Measurements from ENCODE around the gene SLC17A4.

DNA sequence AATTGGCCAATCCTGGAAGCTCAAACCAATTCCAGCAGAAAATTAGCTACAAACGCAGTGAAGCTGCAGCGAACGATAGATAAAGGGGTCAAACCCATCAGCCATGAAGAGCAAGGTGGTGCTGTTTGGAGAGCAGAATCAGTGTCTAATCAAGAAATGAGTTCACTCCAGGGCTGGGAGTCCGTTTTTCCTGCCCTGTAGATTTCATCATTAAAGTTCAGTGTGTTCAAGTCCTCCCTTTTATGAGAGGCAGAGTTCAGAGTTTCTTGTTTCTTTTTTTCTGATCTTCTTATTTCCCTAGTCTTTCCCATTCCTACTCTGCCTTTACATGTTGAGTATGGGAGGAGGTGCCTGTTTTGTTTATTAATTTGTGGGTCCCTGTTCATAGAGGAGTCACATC is 46.9 kb downstream of the SLC17A4 start:
- TF ChIP-seq JUN (IDR thresholded peaks at IDR 0.05), result no peak
- no peak for TF ChIP-seq MAFK (IDR thresholded peaks at IDR 0.05; ENCODE audit: partially characterized antibody)
- TF ChIP-seq, protein P1, sequence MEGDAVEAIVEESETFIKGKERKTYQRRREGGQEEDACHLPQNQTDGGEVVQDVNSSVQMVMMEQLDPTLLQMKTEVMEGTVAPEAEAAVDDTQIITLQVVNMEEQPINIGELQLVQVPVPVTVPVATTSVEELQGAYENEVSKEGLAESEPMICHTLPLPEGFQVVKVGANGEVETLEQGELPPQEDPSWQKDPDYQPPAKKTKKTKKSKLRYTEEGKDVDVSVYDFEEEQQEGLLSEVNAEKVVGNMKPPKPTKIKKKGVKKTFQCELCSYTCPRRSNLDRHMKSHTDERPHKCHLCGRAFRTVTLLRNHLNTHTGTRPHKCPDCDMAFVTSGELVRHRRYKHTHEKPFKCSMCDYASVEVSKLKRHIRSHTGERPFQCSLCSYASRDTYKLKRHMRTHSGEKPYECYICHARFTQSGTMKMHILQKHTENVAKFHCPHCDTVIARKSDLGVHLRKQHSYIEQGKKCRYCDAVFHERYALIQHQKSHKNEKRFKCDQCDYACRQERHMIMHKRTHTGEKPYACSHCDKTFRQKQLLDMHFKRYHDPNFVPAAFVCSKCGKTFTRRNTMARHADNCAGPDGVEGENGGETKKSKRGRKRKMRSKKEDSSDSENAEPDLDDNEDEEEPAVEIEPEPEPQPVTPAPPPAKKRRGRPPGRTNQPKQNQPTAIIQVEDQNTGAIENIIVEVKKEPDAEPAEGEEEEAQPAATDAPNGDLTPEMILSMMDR (IDR thresholded peaks at IDR 0.05), result no peak

All from A549 (cell line).